GM19324 (cell line): ENCODE results near the gene KLC1.
A peak's percentile ranks its signal among the peaks of the same experiment; 100 is the strongest.

ENCODE experiments used
- ATAC-seq: cut with Tn5 transposase; IDR thresholded peaks from one replicate; pipeline ENCODE4 v1.9.1; 2021; ENCODE audit warnings: mild to moderate bottlenecking, moderate library complexity; ENCODE audit not compliant: unreplicated experiment, low FRiP score

KLC1 gene

DNA sequence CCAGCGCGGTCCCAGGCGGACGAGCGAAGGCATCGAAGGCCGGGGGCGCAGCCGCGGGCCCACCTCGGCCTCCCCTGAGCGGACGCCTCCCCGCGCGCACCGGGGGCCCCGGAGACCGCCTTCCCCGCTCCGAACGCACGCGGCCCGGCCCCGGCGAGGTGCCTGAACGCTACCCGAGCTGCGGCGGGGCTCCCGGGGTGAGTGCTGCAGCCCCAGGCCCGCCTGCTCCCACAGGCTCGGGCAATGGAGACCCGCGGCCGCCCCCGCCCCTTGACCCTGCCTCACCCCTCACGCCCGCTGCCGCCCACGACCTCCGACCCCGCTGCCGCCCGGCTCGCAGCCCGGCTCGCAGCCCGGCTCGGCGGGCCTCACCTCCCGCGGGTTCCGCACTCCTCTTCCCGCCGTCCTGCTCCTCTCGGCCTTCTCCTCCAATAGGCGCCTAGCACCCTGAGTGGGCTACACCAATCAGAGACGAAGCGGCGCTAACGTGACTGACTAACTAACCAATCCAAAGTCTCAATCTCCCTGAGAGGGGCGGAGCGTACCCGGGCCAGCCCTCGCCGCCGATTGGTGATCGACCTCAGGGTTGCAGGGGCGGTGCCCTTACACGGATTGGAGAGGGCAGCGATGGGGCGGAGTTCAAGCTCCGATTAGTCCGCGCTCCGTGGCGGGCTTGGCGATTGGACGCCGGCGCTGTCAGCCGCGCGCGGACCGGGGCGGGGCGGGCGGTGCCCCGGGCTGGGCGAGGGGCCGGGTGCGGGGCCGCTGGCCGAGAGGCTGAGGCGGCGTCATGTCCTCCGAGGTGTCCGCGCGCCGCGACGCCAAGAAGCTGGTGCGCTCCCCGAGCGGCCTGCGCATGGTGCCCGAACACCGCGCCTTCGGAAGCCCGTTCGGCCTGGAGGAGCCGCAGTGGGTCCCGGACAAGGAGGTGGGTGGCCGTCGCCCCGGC, 86.3 kb downstream of the KLC1 start, which contains the start of the genes XRCC3 and ZFYVE21:
Gene XRCC3, minus strand, starts transcription at position 400 of the 949 bp plus-strand sequence. CDS start 4,364 bp downstream, outside the sequence.
Gene ZFYVE21, plus strand, starts transcription at position 759 of the 949 bp plus-strand sequence. Its CDS starts 32 bp downstream, at position 791.
- peak; percentile 95 for ATAC-seq

DNA sequence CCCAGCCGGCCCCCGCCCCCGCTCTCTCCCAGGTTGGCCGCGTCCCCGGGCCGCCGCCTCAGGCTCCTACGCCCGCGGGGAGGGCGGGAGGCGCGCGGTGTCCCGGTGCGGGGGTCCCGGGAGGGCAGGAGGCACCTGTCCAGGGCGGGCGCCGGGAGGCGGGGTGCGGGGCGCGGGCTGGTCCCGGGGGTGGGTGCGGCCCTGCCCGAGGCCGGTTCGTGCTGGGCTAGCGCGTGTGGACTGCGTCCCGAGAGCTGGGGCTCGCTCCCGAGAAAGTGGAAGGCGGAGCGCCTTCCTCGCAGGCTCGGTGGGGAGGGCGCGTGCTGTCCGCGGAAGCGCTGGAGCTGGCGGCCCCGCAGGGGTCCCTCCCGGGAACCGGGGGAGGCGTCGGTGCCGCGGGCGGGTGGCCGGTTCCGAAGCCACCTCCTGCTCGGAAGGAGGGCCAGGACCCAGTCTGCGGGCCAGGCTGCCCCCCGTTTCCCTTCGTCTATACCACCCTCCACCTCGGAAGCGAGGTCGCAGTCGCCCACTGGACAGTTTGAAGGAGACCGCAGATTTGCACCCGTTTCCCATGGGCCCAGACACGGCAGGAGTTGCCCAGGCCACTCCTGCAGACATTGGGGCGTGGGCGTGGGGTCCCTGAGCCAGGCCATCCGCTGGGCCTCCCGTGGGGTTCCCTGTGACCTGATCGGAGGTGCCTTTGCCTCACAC, 87.2 kb downstream of the KLC1 start:
- ATAC-seq: no peak

DNA sequence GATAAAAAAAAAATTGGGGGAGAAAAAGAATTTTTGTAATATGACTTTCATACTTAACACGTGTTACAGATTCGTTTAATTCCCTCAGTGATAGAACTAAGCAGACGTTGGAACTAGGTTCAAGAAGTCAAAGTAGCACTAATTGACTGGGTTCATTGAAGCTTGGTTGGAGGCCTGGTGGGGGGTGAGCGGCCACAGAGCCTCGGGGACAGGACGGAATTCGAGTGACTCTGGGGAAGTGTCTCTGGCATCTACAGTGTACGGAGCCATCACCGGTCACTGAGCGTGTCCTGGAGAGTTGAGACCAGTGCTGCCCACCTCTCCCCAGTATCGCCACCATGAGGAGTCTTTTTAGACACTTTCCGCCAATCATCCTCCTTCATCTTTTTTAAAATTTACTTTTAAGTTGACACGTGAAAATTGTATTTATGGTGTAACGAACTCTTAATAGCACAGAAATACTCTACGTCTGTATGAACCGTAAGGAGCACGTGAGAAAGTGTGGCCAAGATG, 87.9 kb downstream of the KLC1 start:
- no peak for ATAC-seq

DNA sequence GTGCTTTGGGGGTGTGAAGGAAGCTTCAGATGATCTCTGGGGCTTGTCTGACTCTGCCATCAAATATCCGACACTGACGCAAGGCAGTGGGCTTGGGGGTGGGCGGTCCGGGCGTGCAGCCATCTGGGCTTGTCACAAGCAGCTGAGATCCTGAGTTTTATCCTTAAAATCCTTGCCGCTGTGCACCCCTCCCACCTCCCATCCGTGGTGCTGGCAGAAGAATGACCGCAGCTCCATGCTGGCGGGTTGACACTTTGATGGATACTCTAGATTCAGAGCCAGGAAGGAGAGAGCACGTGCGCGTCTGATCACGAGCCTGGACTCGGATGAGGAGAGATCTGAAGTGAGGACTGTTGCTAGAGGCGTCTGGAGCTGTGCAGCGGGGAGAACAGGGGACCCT, 89.6 kb downstream of the KLC1 start:
- ATAC-seq: no peak

DNA sequence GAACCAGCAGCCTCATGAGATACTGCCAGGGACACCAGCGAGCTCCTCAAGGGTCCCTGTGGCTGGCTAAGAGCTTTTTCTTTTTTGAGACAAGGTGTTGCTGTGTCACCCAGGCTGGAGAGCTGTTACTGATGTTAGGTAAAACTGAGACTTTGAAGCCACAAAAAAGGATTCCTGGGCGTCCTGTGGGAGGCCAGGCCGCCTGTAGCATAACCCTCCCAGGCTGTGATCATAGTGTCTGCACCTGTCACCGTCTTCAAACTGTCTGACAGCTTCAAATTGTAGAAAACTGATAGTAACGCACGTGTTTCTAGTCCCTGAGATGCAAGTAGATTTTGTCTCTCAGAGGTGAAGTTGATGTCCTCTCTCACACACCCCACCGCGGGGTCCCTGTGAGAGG, 90.7 kb downstream of the KLC1 start:
- ATAC-seq: no peak

DNA sequence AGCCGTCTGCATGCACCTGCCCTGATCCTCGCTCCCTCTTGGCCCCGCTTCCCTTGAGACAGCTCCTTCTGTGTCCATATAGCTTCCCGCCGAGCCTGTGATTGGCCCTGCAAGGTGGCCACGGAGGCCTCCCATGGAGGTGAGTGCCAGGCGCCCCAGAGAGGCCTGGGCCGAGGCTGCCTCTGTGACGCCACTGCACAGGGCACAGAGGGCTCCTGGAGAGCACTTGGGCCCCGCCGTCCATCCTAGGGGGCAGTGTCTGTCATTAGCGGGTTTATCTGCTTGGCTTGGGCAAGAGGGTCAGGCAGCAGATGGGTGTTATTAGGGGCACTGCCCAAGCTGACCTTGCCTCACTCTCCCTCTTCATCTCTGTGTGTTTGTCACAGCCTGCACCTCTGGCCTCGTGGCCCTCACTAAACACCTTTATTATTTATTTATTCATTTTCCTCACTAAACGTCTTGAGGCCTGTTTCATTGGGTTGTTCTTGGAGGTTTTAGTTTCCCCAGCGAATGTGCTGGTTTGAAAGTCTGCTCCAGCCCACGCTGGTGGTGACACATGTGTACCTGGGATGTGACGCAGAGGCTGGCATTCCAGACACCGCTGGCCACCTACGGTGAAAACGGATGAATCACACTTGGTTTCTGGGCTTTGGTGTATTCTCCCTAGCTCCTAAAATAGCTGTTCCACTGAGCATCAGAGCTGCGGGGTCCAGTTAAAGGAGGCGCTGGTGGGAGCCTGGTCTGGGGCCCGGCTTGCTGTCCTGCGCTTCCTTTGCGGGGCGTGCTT, 92.5 kb downstream of the KLC1 start:
- ATAC-seq: no peak

DNA sequence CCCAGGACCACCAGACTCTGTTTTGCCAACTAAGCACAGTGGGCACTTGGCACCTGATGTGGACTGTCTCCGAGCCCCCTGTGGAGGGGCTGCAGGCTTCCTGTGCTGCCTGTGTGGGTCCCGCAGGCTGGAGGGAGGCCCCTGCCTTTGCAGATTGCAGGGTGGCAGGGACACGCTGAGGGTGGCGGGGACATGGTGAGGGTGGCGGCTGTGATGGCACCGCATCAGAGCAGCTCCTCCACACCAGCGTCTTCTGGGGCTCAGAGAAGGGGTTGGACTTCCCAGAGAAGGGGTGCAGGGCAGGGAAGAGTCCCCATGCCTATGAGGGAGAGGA, 94.7 kb downstream of the KLC1 start:
- no peak for ATAC-seq

DNA sequence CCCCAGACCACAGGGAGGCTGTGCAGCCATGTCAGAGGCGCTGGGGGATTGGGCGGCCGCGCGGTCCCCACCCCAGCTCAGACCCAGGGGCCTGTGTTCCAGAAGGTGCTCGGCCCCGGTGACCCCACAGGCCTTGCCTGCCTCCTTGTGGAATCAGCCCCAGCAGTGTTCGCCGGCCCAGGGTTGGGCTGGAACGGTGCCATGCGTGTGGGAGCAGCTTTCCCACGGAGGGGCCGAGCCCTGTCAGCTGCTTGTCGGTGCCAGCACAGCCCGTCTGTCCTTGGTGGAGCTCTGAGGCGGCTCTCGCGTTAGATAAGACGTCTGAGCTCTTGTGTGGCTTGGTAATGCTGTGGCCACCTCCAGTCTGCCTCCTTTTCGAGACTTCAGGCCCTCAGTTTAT, 95.1 kb downstream of the KLC1 start:
- no peak for ATAC-seq

DNA sequence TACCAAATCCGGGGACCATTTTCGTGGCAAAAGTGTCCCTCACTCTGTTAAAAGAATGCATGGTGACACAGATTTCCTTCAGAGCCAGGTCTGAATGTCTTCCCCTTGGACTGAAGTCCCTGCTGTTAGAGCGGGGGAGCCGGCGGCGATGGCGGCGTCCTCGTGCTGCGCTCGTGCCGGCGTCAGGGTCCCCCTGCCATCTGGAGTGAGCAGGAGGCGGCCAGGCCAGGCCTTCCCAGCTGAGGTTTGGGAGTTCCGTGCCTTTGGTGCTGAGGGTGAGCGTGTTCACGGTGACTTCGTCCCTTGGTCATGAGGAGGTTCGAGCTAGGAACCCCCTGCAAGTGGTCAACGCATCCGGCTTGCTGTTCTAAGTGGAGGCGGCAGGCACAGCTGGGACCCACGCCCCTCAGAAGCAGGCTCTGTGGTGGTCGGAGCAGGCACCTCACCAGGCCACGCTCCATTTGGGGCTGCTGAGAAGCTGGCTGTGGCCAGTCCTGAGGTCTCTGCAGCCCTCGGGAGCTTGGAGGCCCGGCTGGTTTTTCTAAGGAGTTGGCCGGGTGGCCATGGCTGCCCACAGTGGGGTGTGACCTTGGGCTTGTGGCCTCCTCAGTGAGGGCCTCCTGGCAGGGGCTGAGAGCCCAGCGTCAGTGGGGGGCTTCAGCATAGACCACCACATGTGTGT, 96.1 kb downstream of the KLC1 start:
- no peak for ATAC-seq

DNA sequence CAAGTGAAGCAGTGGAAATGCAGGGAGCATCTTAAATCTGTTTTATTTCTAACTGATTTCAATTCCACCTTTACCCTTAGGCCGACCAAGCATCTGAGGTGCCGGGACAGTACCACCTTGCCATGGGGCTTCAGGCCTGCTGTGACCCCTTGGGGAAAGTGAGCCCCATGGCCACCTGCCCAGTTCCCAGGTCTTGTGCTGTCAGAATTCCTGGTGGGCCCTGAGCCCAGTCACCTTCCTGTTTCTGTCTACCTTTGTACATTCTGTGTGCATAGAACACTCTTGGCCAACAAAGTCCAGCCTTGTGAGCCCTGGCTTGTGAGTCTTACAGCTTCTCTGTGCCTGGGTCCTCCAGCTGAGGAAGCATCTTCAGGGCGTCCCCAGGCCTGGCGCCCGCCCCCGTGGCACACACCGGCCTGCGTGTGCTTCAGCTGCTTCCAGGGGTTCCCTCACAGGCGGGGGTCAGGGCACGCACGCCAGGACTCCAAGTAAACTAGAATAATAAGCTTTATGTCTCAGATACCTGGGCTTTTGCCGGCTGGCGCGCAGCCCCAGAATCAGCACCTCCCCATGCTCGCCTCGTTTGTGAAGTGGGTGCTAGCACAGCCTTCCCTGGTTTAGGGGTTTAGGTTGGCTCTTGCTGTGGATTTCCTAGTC, 96.9 kb downstream of the KLC1 start:
- ATAC-seq: no peak

DNA sequence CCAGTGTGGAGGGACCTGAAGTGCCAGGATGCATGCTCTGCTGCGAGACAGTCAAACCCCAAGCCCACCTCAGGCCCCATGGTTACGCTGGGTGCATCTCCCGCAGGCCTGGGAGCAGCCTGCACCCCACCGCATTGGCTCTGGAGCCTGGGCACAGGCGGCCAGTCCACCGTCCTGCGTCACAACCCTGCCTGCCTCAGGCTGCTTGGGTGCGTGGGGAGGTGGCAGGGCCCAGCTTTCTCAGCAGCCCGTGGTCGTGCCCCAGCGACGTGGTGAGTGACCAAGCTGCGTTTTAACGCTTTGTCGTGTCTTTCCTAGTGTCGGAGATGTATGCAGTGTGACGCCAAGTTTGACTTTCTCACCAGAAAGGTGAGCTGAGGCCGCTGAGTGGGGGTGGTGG, 97.5 kb downstream of the KLC1 start:
- ATAC-seq: no peak

DNA sequence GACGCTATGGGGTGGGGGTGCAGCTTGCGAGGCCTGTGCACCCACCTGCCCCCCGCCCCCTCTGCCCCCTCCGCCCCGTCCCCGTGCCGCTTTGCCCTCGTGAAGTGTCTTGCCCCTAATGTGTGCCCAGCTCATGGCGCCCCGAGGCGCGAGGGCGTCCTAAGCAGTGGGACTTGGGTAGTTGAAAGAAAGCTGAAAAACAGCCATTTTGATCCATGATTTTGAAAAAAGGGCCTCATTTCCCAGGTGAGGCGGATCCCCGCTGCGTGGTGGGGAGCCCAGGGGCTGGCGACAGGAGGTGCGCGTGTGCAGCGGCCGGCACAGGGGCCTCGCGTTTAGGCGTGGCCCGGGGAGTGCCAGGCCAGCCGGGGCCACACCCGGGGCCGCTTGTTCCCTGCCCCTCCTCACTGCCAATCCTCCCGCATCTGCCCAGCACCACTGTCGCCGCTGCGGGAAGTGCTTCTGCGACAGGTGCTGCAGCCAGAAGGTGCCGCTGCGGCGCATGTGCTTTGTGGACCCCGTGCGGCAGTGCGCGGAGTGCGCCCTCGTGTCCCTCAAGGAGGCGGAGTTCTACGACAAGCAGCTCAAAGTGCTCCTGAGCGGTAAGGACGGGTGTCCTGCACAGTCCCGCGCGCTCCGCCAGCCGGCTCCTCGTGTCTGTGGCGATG, 98.4 kb downstream of the KLC1 start:
- ATAC-seq: no peak

DNA sequence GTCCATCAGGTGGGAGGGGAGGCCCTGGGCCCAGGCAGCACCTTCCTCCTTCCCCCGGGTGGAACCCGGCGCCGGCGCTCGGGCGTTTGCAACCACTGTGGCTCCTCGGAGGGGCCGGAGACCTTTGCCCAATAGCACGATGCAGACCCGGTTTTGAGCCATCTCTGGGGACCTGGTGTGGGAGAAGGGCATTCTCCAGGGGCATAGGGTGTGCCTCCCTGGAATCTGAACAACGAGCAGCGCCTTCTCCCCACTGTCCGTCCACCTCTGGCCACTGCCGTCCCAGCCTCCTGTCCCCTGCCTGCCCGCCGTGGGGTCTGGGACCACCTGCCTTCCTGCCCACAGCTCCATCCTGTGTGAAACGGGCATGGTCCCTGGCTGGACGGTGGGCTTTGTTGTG, 99.1 kb downstream of the KLC1 start:
- ATAC-seq: no peak

DNA sequence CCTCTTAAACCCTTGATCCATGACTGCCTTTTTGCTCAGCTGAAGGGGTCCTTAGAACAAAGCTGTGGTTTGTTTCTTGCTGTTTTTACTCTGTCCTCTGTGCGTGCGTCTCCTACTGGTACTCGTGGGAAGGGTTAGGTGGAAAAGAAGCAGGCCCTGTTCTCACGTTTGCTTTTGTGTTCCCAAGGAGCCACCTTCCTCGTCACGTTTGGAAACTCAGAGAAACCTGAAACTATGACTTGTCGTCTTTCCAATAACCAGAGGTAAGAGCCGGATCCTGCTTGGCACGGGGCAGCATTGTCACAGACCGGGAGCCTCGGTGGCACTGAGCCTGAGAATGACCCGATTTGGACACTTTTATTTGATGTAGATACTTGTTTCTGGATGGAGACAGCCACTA, 99.7 kb downstream of the KLC1 start:
- no peak for ATAC-seq

DNA sequence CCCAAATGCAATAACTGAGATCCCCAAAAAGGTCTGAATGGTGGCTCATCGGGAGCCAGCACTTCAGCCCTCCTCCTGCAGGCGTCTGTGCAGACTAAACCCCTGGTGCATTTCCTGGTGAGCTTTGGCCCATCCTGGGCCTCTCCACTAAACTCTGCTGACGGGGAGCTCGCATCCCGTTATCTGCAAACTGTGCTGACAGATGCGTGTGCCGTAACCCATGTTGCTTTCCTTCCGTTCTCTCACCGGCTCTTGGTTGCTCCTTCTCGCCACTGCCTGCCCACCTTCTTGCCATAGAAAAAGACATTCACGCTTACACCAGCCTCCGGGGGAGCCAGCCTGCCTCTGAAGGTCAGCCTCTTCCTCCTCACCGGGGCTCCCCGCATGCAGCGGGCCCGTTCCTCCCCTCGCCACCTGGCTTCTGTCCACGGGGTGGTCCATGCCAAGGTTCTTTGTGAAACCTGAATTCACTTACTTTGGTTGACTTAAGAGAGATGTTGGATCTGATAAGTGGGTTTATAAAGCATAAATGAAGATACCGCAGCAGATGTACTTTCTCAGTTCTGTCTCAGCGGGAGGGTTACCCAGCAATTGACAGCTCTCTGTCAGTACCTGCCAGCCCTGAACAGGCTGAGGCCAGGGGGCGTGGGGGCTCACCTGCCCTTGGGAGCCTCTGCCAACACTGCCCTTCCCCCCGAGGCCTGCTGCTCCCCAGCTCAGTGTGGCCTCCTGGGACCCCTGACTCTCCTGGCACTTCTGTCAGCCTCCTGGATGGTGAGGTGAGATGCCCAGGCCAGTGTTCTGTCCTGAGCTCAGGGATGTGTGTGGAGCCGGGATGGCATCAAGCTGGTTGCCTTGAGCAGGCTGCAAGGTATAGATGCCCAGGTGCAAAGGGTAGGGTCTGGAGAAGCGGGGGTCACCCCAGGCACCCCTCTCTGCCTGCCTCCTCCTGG, 100.8 kb downstream of the KLC1 start:
- ATAC-seq: no peak

DNA sequence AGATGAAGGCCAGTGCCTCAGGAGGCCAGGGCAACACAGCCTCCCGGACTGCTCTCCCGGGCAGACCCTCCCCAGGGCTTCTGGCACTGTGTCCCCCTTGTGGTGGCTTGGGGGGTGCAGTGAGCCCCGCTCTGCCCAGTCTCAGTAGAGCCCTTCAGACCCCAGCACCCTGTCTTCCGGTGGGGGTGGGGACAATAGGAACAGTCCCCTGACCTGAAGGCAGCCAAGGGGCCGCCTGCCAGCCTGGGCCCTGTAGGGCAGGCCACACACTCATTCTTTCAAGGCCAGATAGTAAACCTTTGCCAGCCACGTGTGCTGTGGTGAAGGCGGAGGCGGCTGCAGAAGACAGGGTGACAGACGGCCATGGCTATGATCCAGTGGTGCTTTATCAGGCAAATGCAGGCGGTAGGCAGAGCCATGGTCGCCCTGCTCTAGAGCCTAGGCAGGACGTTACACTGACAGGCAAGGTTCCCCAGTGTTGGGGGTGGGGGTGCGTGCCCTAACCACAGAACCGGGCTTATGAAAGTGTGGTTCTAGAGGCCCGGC, 101.6 kb downstream of the KLC1 start:
- ATAC-seq: no peak

DNA sequence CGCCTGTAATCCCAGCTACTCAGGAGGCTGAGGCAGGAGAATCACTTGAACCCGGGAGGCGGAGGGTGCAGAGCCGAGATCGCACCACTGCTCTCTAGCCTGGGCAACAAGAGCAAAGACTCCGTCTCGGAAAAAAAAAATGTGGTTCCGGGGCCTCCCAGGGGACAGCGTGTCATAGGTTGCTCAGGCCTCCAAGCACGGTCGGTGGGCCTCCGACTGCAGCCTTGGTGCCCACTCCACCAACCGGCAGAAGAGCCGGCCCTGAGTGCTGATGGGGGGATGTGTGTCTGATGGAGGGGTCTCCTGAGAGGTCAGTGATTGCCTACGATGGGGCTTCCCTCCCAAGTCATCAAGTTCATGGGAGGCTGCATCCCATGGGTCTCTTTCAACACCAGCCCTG, 102.5 kb downstream of the KLC1 start:
- no peak for ATAC-seq
